Chondrocyte (in vitro differentiated cells): ENCODE measurements around the gene AUTS2. TPM values are rescaled to one million over a fixed set of nuclear protein-coding genes. Genes with fewer than 3 reads are reported as not detected.

ENCODE experiments used
- DNase-seq: peaks from one replicate; pipeline ENCODE4 v3.0.0; 2021; ENCODE audit warnings: mixed read lengths, low spot score
- H3K27ac Mint-ChIP-seq: one replicate; pipeline ENCODE4 v1.8.0; 2021; ENCODE audit warnings: mild to moderate bottlenecking, moderate library complexity, mixed read lengths; ENCODE audit not compliant: unreplicated experiment
- H3K27me3 Mint-ChIP-seq: 2 replicates; pipeline ENCODE4 v1.8.0; 2021; ENCODE audit warnings: low read depth, mixed read lengths
- H3K36me3 Mint-ChIP-seq: 2 replicates; pipeline ENCODE4 v1.8.0; 2021; ENCODE audit warnings: low read depth, mixed read lengths
- H3K4me1 Mint-ChIP-seq: 2 replicates; pipeline ENCODE4 v1.8.0; 2021; ENCODE audit warnings: low read depth, mild to moderate bottlenecking, mixed read lengths
- H3K4me3 Mint-ChIP-seq: one replicate; pipeline ENCODE4 v1.8.0; 2021; ENCODE audit warnings: mild to moderate bottlenecking, moderate library complexity, mixed read lengths; ENCODE audit not compliant: unreplicated experiment
- H3K9me3 Mint-ChIP-seq: 2 replicates; pipeline ENCODE4 v1.8.0; 2021; ENCODE audit warnings: low read depth, mixed read lengths
- total RNA-seq: library from RNA; stranded (reverse); gene quantifications from 3 replicates; pipeline ENCODE4 v1.2.1, GENCODE V29; 2021
- TF ChIP-seq, protein P1 (sequence below): fragments of 200-600 bp; sonication (generic); IDR thresholded peaks from 2 replicates; pipeline ENCODE4 v1.5.0; 2021; ENCODE audit warnings: antibody characterized with exemption, mild to moderate bottlenecking, moderate library complexity

The AUTS2 gene
- total RNA-seq, 1 donor from 2014 or later = 31.5 TPM

DNA sequence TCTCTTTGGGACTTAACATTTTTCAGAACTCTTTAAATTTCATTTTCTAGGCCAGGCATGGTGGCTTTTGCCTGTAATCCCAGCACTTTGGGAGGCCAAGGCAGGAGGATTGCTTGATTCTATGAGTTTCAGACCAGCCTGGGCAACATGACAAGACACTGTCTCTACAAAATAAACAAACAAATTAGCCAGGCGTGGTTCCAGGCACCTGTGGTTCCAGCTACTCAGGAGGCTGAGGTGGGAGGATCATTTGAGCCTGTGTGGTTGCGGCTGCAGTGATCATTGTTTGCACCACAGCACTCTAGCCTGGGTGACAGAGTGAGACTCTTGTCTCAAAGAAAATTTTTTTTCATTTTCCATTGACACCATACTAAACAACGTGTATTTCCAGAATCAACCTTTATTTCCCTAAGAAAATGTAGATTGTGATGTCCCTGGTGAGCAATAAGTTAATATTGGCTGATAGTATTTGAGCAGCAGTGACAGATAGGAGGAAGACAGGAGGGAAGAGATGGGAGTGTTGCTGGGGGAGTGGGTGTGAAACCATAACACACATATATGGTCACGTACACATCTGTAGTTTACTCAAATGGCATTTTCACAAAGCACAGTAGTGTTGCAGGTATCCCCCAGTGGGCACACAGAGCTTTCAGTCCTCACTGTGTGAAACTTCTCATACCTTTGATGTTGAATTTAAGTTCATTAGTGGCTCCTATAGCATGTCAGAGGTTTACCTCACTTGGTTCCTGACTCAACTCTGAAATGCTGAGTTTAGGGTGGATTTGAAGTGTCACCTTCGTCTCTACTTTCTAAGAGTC lies 205.6 kb downstream of the AUTS2 start:
- Mint-ChIP-seq H3K36me3 (no peaks in the 10 kb centered on the region), H3K27ac (no peak overlapping the region), H3K4me3 (no peak overlapping the region), H3K9me3 (peaks cover 3% of the 10 kb centered on the region), H3K4me1 (peaks cover 34% of the 10 kb centered on the region), H3K27me3 (no peaks in the 10 kb centered on the region)
- no peak for DNase-seq
- TF ChIP-seq, protein P1, sequence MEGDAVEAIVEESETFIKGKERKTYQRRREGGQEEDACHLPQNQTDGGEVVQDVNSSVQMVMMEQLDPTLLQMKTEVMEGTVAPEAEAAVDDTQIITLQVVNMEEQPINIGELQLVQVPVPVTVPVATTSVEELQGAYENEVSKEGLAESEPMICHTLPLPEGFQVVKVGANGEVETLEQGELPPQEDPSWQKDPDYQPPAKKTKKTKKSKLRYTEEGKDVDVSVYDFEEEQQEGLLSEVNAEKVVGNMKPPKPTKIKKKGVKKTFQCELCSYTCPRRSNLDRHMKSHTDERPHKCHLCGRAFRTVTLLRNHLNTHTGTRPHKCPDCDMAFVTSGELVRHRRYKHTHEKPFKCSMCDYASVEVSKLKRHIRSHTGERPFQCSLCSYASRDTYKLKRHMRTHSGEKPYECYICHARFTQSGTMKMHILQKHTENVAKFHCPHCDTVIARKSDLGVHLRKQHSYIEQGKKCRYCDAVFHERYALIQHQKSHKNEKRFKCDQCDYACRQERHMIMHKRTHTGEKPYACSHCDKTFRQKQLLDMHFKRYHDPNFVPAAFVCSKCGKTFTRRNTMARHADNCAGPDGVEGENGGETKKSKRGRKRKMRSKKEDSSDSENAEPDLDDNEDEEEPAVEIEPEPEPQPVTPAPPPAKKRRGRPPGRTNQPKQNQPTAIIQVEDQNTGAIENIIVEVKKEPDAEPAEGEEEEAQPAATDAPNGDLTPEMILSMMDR = no peak

DNA sequence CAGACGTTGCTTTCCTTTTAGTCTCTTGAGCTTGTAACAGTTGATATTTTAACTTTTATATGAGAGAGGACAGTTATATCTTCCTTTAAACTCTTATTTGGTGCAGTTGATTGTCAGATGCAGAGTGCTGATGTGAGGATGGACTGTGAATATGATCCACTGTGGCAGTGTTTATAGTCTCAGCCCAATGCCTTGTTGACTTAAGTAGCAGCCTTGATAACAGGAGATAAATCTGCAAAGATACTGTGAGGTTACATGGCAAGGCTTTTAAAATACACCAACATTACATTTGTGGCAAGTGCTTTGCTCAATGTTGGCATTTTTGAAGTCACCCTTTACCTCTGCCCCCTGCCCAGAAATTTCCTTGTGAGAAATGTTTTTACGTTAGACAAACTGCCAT lies 206.7 kb downstream of the AUTS2 start:
- Mint-ChIP-seq H3K9me3 (peaks cover 3% of the 10 kb centered on the region), H3K4me1 (peaks cover 33% of the 10 kb centered on the region), H3K27me3 (no peaks in the 10 kb centered on the region), H3K36me3 (no peaks in the 10 kb centered on the region), H3K27ac (no peak overlapping the region), H3K4me3 (no peak overlapping the region)
- TF ChIP-seq, protein P1 = no peak
- no peak for DNase-seq

DNA sequence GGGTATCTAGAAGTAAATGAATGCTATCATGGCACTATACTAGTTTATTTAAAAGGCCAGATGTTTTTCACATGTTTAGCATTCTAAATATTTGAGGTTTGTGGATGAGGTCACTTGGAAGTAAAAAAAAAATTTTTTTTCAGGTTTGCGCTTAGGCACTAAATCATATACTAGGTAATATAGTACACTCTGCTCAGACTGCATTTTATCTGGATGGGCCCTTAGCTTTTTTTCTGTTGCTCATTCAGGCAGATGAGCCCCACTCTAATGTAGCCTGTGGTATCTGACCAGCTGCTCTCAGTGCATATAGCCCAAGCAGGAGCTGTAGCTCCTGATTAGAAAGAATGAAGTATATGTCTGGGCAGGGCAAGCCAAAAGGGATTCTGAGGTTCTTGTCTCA lies 210.1 kb downstream of the AUTS2 start:
- no peak for DNase-seq
- peaks cover 3% of the 10 kb centered on the region for H3K9me3 Mint-ChIP-seq
- H3K27ac Mint-ChIP-seq = no peak overlapping the region
- H3K36me3 Mint-ChIP-seq = no peaks in the 10 kb centered on the region
- H3K27me3 Mint-ChIP-seq = no peaks in the 10 kb centered on the region
- H3K4me1 Mint-ChIP-seq = peaks cover 17% of the 10 kb centered on the region
- no peak overlapping the region for H3K4me3 Mint-ChIP-seq
- TF ChIP-seq, protein P1 = no peak

DNA sequence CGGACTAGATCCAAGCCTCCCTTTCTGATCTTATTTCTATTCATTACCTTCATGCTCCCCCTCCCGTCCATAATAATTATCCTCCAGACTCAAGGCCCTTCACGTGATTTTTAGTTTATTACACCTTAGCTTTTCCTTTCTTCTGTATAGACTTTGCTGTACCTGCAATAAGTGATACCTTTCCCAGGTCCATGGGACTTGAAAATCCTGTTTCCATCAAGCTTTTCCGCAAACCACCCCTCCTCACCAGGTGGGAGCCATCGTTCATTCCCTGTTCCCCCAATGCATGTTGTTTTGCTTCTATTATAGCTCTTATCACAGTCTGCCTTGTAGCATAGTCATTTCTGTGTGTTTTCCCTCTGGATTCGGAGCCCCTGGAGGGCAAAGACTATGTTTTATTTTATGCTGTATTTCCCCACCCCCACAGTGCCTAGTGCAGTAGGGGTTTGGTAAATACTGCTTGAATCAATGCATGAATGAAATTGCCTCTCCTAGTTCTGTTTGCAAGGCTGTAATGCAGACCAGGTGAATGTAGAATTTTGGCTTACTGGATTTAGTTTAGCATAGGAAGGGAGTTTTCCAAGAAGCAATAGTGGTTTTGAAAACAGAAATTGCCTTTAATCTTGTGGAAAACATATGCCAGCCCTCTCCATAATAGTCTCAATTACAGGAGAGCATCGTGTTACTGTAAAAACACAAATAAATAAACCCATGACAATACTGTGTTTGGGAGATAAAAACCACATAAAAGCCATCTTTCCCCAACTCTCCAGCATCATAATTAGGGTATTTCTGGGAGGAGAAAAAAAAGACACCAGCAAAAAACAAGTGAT lies 213.4 kb downstream of the AUTS2 start:
- Mint-ChIP-seq H3K4me3 (no peak overlapping the region), H3K36me3 (no peaks in the 10 kb centered on the region), H3K27ac (no peak overlapping the region), H3K9me3 (peaks cover 3% of the 10 kb centered on the region), H3K27me3 (no peaks in the 10 kb centered on the region), H3K4me1 (peaks cover 32% of the 10 kb centered on the region)
- TF ChIP-seq, protein P1 = no peak
- no peak for DNase-seq

DNA sequence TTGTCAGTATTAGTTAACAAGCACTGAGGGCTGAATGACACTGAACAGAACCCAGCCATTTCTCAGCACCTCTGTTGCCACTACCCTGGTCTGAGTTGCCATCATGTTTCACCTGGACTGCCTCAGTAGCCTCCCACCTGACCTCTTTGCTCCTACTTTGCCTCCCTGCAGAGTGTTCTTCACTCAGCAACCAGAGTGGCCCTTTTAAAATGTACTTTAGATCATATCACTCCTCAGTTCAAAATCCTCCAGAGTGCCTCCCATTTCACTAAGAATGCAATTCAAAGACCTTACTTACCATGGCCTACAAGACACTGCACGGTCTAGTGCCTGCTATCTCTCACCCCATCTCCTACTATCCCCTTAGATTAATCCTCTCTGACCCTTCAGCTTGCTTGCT lies 214.5 kb downstream of the AUTS2 start:
- Mint-ChIP-seq H3K27me3 (no peaks in the 10 kb centered on the region), H3K9me3 (no peaks in the 10 kb centered on the region), H3K4me1 (peaks cover 43% of the 10 kb centered on the region), H3K27ac (no peak overlapping the region), H3K4me3 (no peak overlapping the region), H3K36me3 (no peaks in the 10 kb centered on the region)
- no peak for DNase-seq
- TF ChIP-seq, protein P1 = no peak
